HEK293 (cell line): ENCODE results near the gene JMJD4.

Source experiments
- CTCF ChIA-PET: fragments of 350-600 bp; formaldehyde crosslinking; extraction: SDS; loops from one replicate; lab custom pipeline; 2021; ENCODE audit warnings: antibody characterized with exemption; lab: Yijun Ruan, JAX
- POLR2A ChIA-PET: fragments of 300-600 bp; formaldehyde crosslinking; extraction: SDS; loops from one replicate; lab custom pipeline; 2020; ENCODE audit warnings: antibody characterized with exemption, inconsistent platforms; lab: Yijun Ruan, JAX
- H3K27ac ChIP-seq: fragments of 200-500 bp; sonication (Bioruptor generic); 2 replicates; pipeline ENCODE4 v1.5.1; 2014; ENCODE audit warnings: low read depth, low read length, control low read depth, inconsistent platforms; ENCODE audit errors: extremely low read depth
- H3K36me3 ChIP-seq, 2 experiments: fragments of 200-500 bp in 1 of 2; sonication (Bioruptor generic) in 1 of 2; 1 replicate in 1 of 2; 2 replicates in 1 of 2; pipeline ENCODE4 v1.5.1; 2014 to 2017; ENCODE audit warnings: inconsistent platforms in 2 of 2, low read length in 2 of 2; ENCODE audit not compliant: control insufficient read depth in 2 of 2, insufficient read depth in 1 of 2
- H3K4me1 ChIP-seq: fragments of 200-500 bp; sonication (Bioruptor generic); 2 replicates; pipeline ENCODE4 v1.5.1; 2014; ENCODE audit warnings: mild to moderate bottlenecking, low read length, inconsistent platforms; ENCODE audit not compliant: control insufficient read depth, insufficient read depth
- H3K4me3 ChIP-seq: 2 replicates; pipeline ENCODE4 v1.5.1; 2011; ENCODE audit warnings: low read depth, mild to moderate bottlenecking, control low read depth, low read length, moderate library complexity
- H3K9me3 ChIP-seq: fragments of 200-500 bp; sonication (Bioruptor generic); 2 replicates; pipeline ENCODE4 v1.5.1; 2014; ENCODE audit warnings: low read depth, low read length, inconsistent platforms; ENCODE audit not compliant: control insufficient read depth, insufficient read depth
- BCL11B ChIP-seq: fragments of 450-650 bp; formaldehyde crosslinking; IDR thresholded peaks from 2 replicates; pipeline ENCODE4 v1.5.1; 2016; ENCODE audit warnings: low read depth, missing biosample characterization, missing genetic modification characterization
- EGR2 ChIP-seq: fragments of 450-650 bp; formaldehyde crosslinking; IDR thresholded peaks from 2 replicates; pipeline ENCODE4 v1.5.1; 2016; ENCODE audit warnings: low read depth, missing biosample characterization, missing genetic modification characterization
- FEZF1 ChIP-seq: fragments of 450-650 bp; formaldehyde crosslinking; IDR thresholded peaks from 2 replicates; pipeline ENCODE4 v1.5.1; 2016; ENCODE audit warnings: missing biosample characterization, missing genetic modification characterization
- GFI1B ChIP-seq: fragments of 450-650 bp; formaldehyde crosslinking; IDR thresholded peaks from 2 replicates; pipeline ENCODE4 v1.5.1; 2016; ENCODE audit warnings: missing biosample characterization, missing genetic modification characterization
- GLIS1 ChIP-seq: fragments of 450-650 bp; formaldehyde crosslinking; IDR thresholded peaks from 2 replicates; pipeline ENCODE4 v1.5.1; 2016; ENCODE audit warnings: missing biosample characterization, missing genetic modification characterization
- GLIS2 ChIP-seq: fragments of 450-650 bp; formaldehyde crosslinking; IDR thresholded peaks from 2 replicates; pipeline ENCODE4 v1.5.1; 2016; ENCODE audit warnings: missing biosample characterization, missing genetic modification characterization
- HOXD13 ChIP-seq: sonication (generic); formaldehyde crosslinking; IDR thresholded peaks from 2 replicates; pipeline ENCODE4 v1.8.0; 2022; ENCODE audit warnings: missing genetic modification reagents, borderline replicate concordance
- KLF1 ChIP-seq: fragments of 450-650 bp; formaldehyde crosslinking; IDR thresholded peaks from 2 replicates; pipeline ENCODE4 v1.5.1; 2016; ENCODE audit warnings: missing biosample characterization, missing genetic modification characterization
- MYNN ChIP-seq: fragments of 450-650 bp; formaldehyde crosslinking; IDR thresholded peaks from 2 replicates; pipeline ENCODE4 v1.5.1; 2016; ENCODE audit warnings: missing biosample characterization, missing genetic modification characterization, borderline replicate concordance
- RBAK ChIP-seq: fragments of 450-650 bp; formaldehyde crosslinking; IDR thresholded peaks from 2 replicates; pipeline ENCODE4 v1.5.1; 2016; ENCODE audit warnings: missing biosample characterization, missing genetic modification characterization
- TRIM28 ChIP-seq: IDR thresholded peaks from 2 replicates; pipeline ENCODE4 v1.6.1; 2011; ENCODE audit warnings: low read length, control low read depth, borderline replicate concordance
- ZBTB1 ChIP-seq: fragments of 450-650 bp; formaldehyde crosslinking; IDR thresholded peaks from 2 replicates; pipeline ENCODE4 v1.5.1; 2016; ENCODE audit warnings: missing biosample characterization, missing genetic modification characterization
- ZBTB8A ChIP-seq: fragments of 450-650 bp; formaldehyde crosslinking; IDR thresholded peaks from 2 replicates; pipeline ENCODE4 v1.5.1; 2016; ENCODE audit warnings: missing biosample characterization, missing genetic modification characterization
- ZFP41 ChIP-seq: fragments of 450-650 bp; formaldehyde crosslinking; IDR thresholded peaks from 2 replicates; pipeline ENCODE4 v1.5.1; 2016; ENCODE audit warnings: missing biosample characterization, missing genetic modification characterization, borderline replicate concordance
- ZIC2 ChIP-seq: fragments of 450-650 bp; formaldehyde crosslinking; IDR thresholded peaks from 2 replicates; pipeline ENCODE4 v1.5.1; 2016; ENCODE audit warnings: missing biosample characterization, missing genetic modification characterization
- ZNF140 ChIP-seq: fragments of 450-650 bp; formaldehyde crosslinking; IDR thresholded peaks from 2 replicates; pipeline ENCODE4 v1.5.1; 2016; ENCODE audit warnings: missing biosample characterization, missing genetic modification characterization
- ZNF202 ChIP-seq: fragments of 450-650 bp; formaldehyde crosslinking; IDR thresholded peaks from 2 replicates; pipeline ENCODE4 v1.5.1; 2016; ENCODE audit warnings: missing biosample characterization, missing genetic modification characterization, borderline replicate concordance
- ZNF223 ChIP-seq: fragments of 450-650 bp; formaldehyde crosslinking; IDR thresholded peaks from 2 replicates; pipeline ENCODE4 v1.5.1; 2016; ENCODE audit warnings: missing biosample characterization, missing genetic modification characterization
- ZNF248 ChIP-seq: fragments of 450-650 bp; formaldehyde crosslinking; IDR thresholded peaks from 2 replicates; pipeline ENCODE4 v1.5.1; 2017; ENCODE audit warnings: missing biosample characterization, missing genetic modification characterization
- ZNF341 ChIP-seq: fragments of 450-650 bp; formaldehyde crosslinking; IDR thresholded peaks from 2 replicates; pipeline ENCODE4; 2016; ENCODE audit warnings: low read depth, missing biosample characterization, missing genetic modification characterization
- ZNF423 ChIP-seq: fragments of 450-650 bp; formaldehyde crosslinking; IDR thresholded peaks from 2 replicates; pipeline ENCODE4 v1.5.1; 2016; ENCODE audit warnings: missing biosample characterization, missing genetic modification characterization
- ZNF514 ChIP-seq: fragments of 450-650 bp; formaldehyde crosslinking; IDR thresholded peaks from 2 replicates; pipeline ENCODE4 v1.5.1; 2016; ENCODE audit warnings: missing biosample characterization, missing genetic modification characterization
- ZNF600 ChIP-seq: fragments of 450-650 bp; formaldehyde crosslinking; IDR thresholded peaks from 2 replicates; pipeline ENCODE4 v1.5.1; 2016; ENCODE audit warnings: missing biosample characterization, missing genetic modification characterization
- ZNF624 ChIP-seq: fragments of 450-650 bp; formaldehyde crosslinking; IDR thresholded peaks from 2 replicates; pipeline ENCODE4 v1.5.1; 2017; ENCODE audit warnings: missing biosample characterization, missing genetic modification characterization
- ZNF701 ChIP-seq: fragments of 450-650 bp; formaldehyde crosslinking; IDR thresholded peaks from 2 replicates; pipeline ENCODE4 v1.5.1; 2016; ENCODE audit warnings: missing biosample characterization, missing genetic modification characterization
- ZNF830 ChIP-seq: fragments of 450-650 bp; IDR thresholded peaks from 2 replicates; pipeline ENCODE4 v1.5.0; 2018; ENCODE audit warnings: missing biosample characterization, missing genetic modification characterization, low read depth, mild to moderate bottlenecking, moderate library complexity
- ZXDB ChIP-seq: fragments of 450-650 bp; formaldehyde crosslinking; IDR thresholded peaks from 2 replicates; pipeline ENCODE4 v1.5.1; 2016; ENCODE audit warnings: missing biosample characterization, missing genetic modification characterization
- TF ChIP-seq, protein P1 (sequence below): fragments of 450-650 bp; formaldehyde crosslinking; IDR thresholded peaks from 2 replicates; pipeline ENCODE4 v1.5.1; 2016; ENCODE audit warnings: missing biosample characterization, missing genetic modification characterization
- TF ChIP-seq, protein P2 (sequence below): fragments of 450-650 bp; formaldehyde crosslinking; IDR thresholded peaks from 2 replicates; pipeline ENCODE4; 2016; ENCODE audit warnings: missing biosample characterization, missing genetic modification characterization
- TF ChIP-seq, protein P3 (sequence below): fragments of 450-650 bp; formaldehyde crosslinking; IDR thresholded peaks from 2 replicates; pipeline ENCODE4 v1.5.1; 2017; ENCODE audit warnings: missing biosample characterization, missing genetic modification characterization
- TF ChIP-seq, protein P4 (sequence below): fragments of 450-650 bp; formaldehyde crosslinking; IDR thresholded peaks from 2 replicates; pipeline ENCODE4 v1.5.1; 2016; ENCODE audit warnings: missing biosample characterization, missing genetic modification characterization, borderline replicate concordance

The JMJD4 gene

DNA sequence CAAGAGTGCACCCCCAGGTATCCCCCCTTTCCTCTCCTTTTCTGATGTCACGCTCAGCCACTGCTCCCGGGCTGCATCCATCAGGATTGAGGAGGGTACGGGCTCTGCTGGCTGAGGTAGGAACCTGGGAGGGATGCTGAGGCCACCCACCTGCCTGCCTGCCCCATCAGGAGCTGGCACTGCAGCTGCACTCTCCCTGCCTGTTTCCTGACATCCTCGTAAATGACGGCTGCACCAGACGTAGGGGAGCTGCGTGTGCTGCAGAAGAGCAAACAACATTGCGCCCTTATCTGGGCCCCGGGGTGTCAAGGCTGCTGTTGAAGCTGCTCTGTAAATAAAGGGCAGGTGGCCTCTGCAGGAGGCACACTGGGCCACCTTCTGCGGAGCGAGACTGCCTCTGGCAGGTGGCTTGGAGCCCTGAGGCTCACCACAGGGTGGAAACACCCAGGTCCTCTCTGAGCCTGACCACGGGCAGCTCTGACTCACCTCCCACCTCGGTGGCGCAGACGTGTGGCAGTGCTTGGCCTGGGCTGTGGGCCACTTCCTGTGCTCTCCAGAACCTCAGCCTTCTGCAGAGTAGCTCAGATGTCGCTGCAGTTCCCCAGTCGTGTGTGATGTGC lies 31.0 kb upstream of the JMJD4 start:
- Histone ChIP-seq H3K27ac (no peak overlapping the region), H3K4me3 (no peak overlapping the region), H3K4me1 (peaks cover 5% of the 10 kb centered on the region), H3K36me3 (peaks cover 23 to 94% of the 10 kb centered on the region in 2 experiments), H3K9me3 (no peaks in the 10 kb centered on the region)
- ChIA-PET CTCF (interaction anchor here (0.7 to 1.6 kb wide), 4 partner anchors 14 to 1955 kb away, joined by 3 to 11 read pairs (median 4); no protein-coding TSS in a partner anchor), POLR2A (no interaction called here)
- TF ChIP-seq ZNF248 (no peak), ZBTB8A (tag by site-specific recombination) (peak; percentile 93), ZXDB (tag by site-specific recombination) (no peak), GLIS1 (tag by site-specific recombination) (peak; percentile 99), FEZF1 (peak; percentile 53; the same call in 1 of the 2 replicates), KLF1 (no peak), EGR2 (tag by site-specific recombination) (no peak), MYNN (tag by site-specific recombination) (no peak), ZBTB1 (no peak), BCL11B (tag by site-specific recombination) (no peak), GFI1B (tag by site-specific recombination) (no peak), ZFP41 (no peak), ZNF600 (0 out of 2 replicates have a peak, but pooled peaks have one; percentile 21), RBAK (tag by site-specific recombination) (no peak), ZNF223 (tag by site-specific recombination) (no peak), ZNF514 (tag by site-specific recombination) (no peak), ZNF624 (tag by site-specific recombination) (no peak), ZNF423 (tag by site-specific recombination) (peak; percentile 91), ZNF140 (tag by site-specific recombination) (no peak), ZNF202 (tag by site-specific recombination) (no peak), ZIC2 (tag by site-specific recombination) (peak; percentile 100), HOXD13 (CRISPR knock-in tag) (no peak), ZNF830 (no peak), ZNF701 (tag by site-specific recombination) (no peak), TRIM28 (no peak), ZNF341 (tag by site-specific recombination) (peak; percentile 90), GLIS2 (0 out of 2 replicates have a peak, but pooled peaks have one; percentile 21)
- TF ChIP-seq, protein P1, sequence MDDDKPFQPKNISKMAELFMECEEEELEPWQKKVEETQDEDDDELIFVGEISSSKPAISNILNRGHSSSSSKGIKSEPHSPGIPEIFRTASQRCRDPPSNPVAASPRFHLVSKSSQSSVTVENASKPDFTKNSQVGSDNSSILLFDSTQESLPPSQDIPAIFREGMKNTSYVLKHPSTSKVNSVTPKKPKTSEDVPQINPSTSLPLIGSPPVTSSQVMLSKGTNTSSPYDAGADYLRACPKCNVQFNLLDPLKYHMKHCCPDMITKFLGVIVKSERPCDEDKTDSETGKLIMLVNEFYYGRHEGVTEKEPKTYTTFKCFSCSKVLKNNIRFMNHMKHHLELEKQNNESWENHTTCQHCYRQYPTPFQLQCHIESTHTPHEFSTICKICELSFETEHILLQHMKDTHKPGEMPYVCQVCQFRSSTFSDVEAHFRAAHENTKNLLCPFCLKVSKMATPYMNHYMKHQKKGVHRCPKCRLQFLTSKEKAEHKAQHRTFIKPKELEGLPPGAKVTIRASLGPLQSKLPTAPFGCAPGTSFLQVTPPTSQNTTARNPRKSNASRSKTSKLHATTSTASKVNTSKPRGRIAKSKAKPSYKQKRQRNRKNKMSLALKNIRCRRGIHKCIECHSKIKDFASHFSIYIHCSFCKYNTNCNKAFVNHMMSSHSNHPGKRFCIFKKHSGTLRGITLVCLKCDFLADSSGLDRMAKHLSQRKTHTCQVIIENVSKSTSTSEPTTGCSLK (tag by site-specific recombination): no peak
- TF ChIP-seq, protein P2, sequence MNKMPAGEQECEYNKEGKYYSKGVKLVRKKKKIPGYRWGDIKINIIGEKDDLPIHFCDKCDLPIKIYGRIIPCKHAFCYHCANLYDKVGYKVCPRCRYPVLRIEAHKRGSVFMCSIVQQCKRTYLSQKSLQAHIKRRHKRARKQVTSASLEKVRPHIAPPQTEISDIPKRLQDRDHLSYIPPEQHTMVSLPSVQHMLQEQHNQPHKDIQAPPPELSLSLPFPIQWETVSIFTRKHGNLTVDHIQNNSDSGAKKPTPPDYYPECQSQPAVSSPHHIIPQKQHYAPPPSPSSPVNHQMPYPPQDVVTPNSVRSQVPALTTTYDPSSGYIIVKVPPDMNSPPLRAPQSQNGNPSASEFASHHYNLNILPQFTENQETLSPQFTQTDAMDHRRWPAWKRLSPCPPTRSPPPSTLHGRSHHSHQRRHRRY (tag by site-specific recombination): no peak
- TF ChIP-seq, protein P3, sequence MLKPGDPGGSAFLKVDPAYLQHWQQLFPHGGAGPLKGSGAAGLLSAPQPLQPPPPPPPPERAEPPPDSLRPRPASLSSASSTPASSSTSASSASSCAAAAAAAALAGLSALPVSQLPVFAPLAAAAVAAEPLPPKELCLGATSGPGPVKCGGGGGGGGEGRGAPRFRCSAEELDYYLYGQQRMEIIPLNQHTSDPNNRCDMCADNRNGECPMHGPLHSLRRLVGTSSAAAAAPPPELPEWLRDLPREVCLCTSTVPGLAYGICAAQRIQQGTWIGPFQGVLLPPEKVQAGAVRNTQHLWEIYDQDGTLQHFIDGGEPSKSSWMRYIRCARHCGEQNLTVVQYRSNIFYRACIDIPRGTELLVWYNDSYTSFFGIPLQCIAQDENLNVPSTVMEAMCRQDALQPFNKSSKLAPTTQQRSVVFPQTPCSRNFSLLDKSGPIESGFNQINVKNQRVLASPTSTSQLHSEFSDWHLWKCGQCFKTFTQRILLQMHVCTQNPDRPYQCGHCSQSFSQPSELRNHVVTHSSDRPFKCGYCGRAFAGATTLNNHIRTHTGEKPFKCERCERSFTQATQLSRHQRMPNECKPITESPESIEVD (tag by site-specific recombination): no peak
- TF ChIP-seq, protein P4, sequence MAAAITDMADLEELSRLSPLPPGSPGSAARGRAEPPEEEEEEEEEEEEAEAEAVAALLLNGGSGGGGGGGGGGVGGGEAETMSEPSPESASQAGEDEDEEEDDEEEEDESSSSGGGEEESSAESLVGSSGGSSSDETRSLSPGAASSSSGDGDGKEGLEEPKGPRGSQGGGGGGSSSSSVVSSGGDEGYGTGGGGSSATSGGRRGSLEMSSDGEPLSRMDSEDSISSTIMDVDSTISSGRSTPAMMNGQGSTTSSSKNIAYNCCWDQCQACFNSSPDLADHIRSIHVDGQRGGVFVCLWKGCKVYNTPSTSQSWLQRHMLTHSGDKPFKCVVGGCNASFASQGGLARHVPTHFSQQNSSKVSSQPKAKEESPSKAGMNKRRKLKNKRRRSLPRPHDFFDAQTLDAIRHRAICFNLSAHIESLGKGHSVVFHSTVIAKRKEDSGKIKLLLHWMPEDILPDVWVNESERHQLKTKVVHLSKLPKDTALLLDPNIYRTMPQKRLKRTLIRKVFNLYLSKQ (tag by site-specific recombination): no peak
